Measurements from ENCODE around the gene PYCARD. TPM values are rescaled to one million over a fixed set of nuclear protein-coding genes. Genes with fewer than 3 reads are reported as not detected.
"Not testable (repeated sequence)": the region's sequence is repeated elsewhere in the genome, so short reads cannot be mapped to it uniquely, and the experiment has no call there.

The PYCARD gene
- total RNA-seq, 1 experiment from 2014 or later = 29.8 TPM

DNA sequence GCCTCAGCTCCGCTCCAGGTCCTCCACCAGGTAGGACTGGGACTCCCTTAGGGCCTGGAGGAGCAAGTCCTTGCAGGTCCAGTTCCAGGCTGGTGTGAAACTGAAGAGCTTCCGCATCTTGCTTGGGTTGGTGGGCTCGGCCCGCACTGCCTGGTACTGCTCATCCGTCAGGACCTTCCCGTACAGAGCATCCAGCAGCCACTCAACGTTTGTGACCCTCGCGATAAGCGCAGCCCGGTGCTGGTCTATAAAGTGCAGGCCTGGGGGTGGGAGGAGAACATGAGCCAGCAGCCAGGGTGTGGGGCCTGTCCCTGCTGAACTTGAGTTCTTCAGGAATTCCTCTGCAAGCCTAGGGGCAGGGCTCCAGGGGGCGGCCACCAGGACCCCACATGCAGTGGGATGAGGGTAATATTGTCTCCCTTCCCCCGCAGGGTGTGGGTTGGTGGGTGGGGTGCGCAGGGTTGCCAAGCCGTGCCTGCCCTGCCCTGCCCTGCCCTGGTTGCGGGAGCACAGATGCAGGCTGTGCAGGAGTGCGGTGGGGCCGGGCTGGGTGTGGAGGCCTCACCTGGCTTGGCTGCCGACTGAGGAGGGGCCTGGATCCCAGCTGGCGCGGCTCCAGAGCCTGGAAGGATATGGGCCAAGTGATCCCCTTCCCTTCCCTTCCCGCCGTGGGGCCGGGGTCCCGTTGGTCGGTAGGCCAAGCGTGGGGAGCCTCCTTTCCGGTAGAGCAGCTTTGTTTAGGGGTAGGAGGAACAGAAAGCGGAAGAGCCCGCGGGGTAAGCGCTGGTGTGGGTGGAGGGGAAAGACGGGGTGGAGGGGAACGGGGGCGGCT, 762 bp downstream of the PYCARD start:
- no peak overlapping the region for H3K27ac ChIP-seq (ENCODE audit: low read length)
- intact Hi-C loops (cut with micrococcal nuclease) = loop anchor here (10.0 kb wide), 1 partner anchor 253 kb away; the partner anchor contains the start of gene ARMC5
- H4K20me1 ChIP-seq (ENCODE audit: low read length) = peaks cover 6% of the 10 kb centered on the region; the same call in 1 of the 2 replicates
- TF ChIP-seq EZH2 (IDR thresholded peaks at IDR 0.05; ENCODE audit: low read length, unreplicated experiment) = no peak
- no peak for TF ChIP-seq EZH2phosphoT487 (IDR thresholded peaks at IDR 0.05; ENCODE audit: borderline replicate concordance, low read length)
- TF ChIP-seq, protein P1, sequence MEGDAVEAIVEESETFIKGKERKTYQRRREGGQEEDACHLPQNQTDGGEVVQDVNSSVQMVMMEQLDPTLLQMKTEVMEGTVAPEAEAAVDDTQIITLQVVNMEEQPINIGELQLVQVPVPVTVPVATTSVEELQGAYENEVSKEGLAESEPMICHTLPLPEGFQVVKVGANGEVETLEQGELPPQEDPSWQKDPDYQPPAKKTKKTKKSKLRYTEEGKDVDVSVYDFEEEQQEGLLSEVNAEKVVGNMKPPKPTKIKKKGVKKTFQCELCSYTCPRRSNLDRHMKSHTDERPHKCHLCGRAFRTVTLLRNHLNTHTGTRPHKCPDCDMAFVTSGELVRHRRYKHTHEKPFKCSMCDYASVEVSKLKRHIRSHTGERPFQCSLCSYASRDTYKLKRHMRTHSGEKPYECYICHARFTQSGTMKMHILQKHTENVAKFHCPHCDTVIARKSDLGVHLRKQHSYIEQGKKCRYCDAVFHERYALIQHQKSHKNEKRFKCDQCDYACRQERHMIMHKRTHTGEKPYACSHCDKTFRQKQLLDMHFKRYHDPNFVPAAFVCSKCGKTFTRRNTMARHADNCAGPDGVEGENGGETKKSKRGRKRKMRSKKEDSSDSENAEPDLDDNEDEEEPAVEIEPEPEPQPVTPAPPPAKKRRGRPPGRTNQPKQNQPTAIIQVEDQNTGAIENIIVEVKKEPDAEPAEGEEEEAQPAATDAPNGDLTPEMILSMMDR (conservative IDR thresholded peaks at IDR 0.05; ENCODE audit: low read depth, low read length) = no peak
- ChIA-PET CTCF (interaction anchor here (0.6 kb wide), 1 partner anchor 18 kb away, joined by 4 read pairs; no protein-coding TSS in a partner anchor), POLR2A (ENCODE audit: unreplicated experiment) (interaction anchor here (0.6 kb wide), 1 partner anchor 84 kb away, joined by 4 read pairs; the partner anchor contains the start of gene KAT8)
- peaks cover 22% of the 10 kb centered on the region; the same call in 1 of the 2 replicates for H3K4me1 ChIP-seq (ENCODE audit: insufficient read depth, low read length)
- no peak overlapping the region for H3K9ac ChIP-seq (ENCODE audit: low read length)
- peak overlapping the region; percentile 83 for H3K4me2 ChIP-seq (ENCODE audit: low read length)
- peak overlapping the region; percentile 68 for H3K4me3 ChIP-seq (ENCODE audit: low read length)
- no peak for DNase-seq
- no peaks in the 10 kb centered on the region for H3K36me3 ChIP-seq (ENCODE audit: low read depth, low read length)
- no peaks in the 10 kb centered on the region for H3K27me3 ChIP-seq (ENCODE audit: low read length)
- no peaks in the 10 kb centered on the region for H3F3A ChIP-seq (ENCODE audit: low read length, unreplicated experiment)
- H3K79me2 ChIP-seq (ENCODE audit: low read length) = no peaks in the 10 kb centered on the region
- H3K9me3 ChIP-seq (ENCODE audit: low read length) = no peaks in the 10 kb centered on the region
- H2AFZ ChIP-seq (ENCODE audit: low read length) = no peak overlapping the region
- peak; percentile 54 for ATAC-seq
- no peaks in the 10 kb centered on the region for H3K9me2 ChIP-seq (replicated peaks; ENCODE audit: low read length)
- BruUV-seq (replicated peaks) = no TSS peak

GRCh38 chr16:31200821-31201568, 1.6 kb downstream of the PYCARD start:
- CTCF ChIA-PET = no interaction called here
- H3K79me2 ChIP-seq (ENCODE audit: low read length) = no peaks in the 10 kb centered on the region
- ATAC-seq (peak; percentile 35), DNase-seq (peak; percentile 50)
- peaks cover 12% of the 10 kb centered on the region for H4K20me1 ChIP-seq (ENCODE audit: low read length)
- POLR2A ChIA-PET (ENCODE audit: unreplicated experiment) = interaction anchor here (0.6 kb wide), 1 partner anchor 26 kb away, joined by 3 read pairs; no protein-coding TSS in a partner anchor
- H3K9ac ChIP-seq (ENCODE audit: low read length) = no peak overlapping the region
- H3K9me3 ChIP-seq (ENCODE audit: low read length) = no peaks in the 10 kb centered on the region
- peaks cover 5% of the 10 kb centered on the region; the same call in 1 of the 2 replicates for H3K36me3 ChIP-seq (ENCODE audit: low read depth, low read length)
- no TSS peak for BruUV-seq (replicated peaks)
- peak overlapping the region; percentile 83 for H3K4me2 ChIP-seq (ENCODE audit: low read length)
- H3K4me3 ChIP-seq (ENCODE audit: low read length) = peak overlapping the region; percentile 68; the same call in 1 of the 2 replicates
- H2AFZ ChIP-seq (ENCODE audit: low read length) = no peak overlapping the region
- intact Hi-C loops (cut with micrococcal nuclease) = loop anchor here (10.0 kb wide), 1 partner anchor 254 kb away; the partner anchor contains the start of gene ARMC5
- H3K9me2 ChIP-seq (replicated peaks; ENCODE audit: low read length) = no peaks in the 10 kb centered on the region
- no peaks in the 10 kb centered on the region for H3K27me3 ChIP-seq (ENCODE audit: low read length)
- H3F3A ChIP-seq (ENCODE audit: low read length, unreplicated experiment) = no peaks in the 10 kb centered on the region
- TF ChIP-seq, protein P1 (conservative IDR thresholded peaks at IDR 0.05; ENCODE audit: low read depth, low read length) = no peak
- TF ChIP-seq EZH2phosphoT487 (IDR thresholded peaks at IDR 0.05; ENCODE audit: borderline replicate concordance, low read length) (no peak), EZH2 (IDR thresholded peaks at IDR 0.05; ENCODE audit: low read length, unreplicated experiment) (no peak)
- no peak overlapping the region for H3K27ac ChIP-seq (ENCODE audit: low read length)
- peaks cover 22% of the 10 kb centered on the region; the same call in 1 of the 2 replicates for H3K4me1 ChIP-seq (ENCODE audit: insufficient read depth, low read length)

GRCh38 chr16:31200111-31200510, 2.4 kb downstream of the PYCARD start:
- H2AFZ ChIP-seq (ENCODE audit: low read length); DNase-seq; H3K9me3 ChIP-seq (ENCODE audit: low read length); H3K9me2 ChIP-seq (replicated peaks; ENCODE audit: low read length); H3K4me2 ChIP-seq (ENCODE audit: low read length); H3K9ac ChIP-seq (ENCODE audit: low read length); H3K79me2 ChIP-seq (ENCODE audit: low read length); ATAC-seq; H3K4me3 ChIP-seq (ENCODE audit: low read length); H3K27ac ChIP-seq (ENCODE audit: low read length); CTCF ChIA-PET; H3F3A ChIP-seq (ENCODE audit: low read length, unreplicated experiment); BruUV-seq (replicated peaks); H3K36me3 ChIP-seq (ENCODE audit: low read depth, low read length); H3K27me3 ChIP-seq (ENCODE audit: low read length): not testable (repeated sequence)
- peaks cover 22% of the 10 kb centered on the region; the same call in 1 of the 2 replicates for H3K4me1 ChIP-seq (ENCODE audit: insufficient read depth, low read length)
- intact Hi-C loops (cut with micrococcal nuclease) = loop anchor here (10.0 kb wide), 1 partner anchor 255 kb away; the partner anchor contains the start of gene ARMC5
- peaks cover 19% of the 10 kb centered on the region for H4K20me1 ChIP-seq (ENCODE audit: low read length)
- POLR2A ChIA-PET (ENCODE audit: unreplicated experiment) = interaction anchor here (0.6 kb wide), 1 partner anchor 27 kb away, joined by 3 read pairs; no protein-coding TSS in a partner anchor
